ENCODE data around the gene PLD2.
"Not testable (repeated sequence)": the region's sequence is repeated elsewhere in the genome, so short reads cannot be mapped to it uniquely, and the experiment has no call there.

PLD2 gene

DNA sequence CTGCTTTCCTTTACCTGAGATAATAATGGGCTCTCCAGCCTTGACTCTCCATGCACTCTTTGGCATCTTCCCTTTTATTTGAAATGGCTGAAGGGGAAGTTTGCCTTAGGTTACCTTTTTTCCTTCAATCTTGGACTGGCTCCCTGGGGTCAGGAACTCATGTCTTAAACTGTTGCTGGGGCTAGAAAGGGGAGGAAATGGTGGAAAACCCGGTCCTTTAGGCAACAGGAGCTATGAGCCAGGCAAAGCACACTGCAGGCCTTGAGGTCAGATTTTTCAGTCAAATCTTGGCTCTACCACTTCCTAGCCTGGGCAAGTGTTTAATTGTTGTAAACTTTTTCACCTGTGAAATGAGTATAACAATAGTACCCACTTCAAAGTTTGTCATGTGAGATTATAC is 56.4 kb downstream of the PLD2 start:
- Histone ChIP-seq H3K4me1 (ENCODE audit: low read depth, poor library complexity, severe bottlenecking) (no peaks in the 10 kb centered on the region), H3K36me3 (ENCODE audit: insufficient read depth) (no peaks in the 10 kb centered on the region), H3K27ac (no peak overlapping the region), H2AFZ (ENCODE audit: low read depth) (no peak overlapping the region), H3K4me3 (IDR thresholded peaks at IDR 0.05; ENCODE audit: insufficient read depth, low read depth, low read length) (no peak overlapping the region), H3K9ac (no peak overlapping the region), H3K79me2 (ENCODE audit: insufficient read depth, low read depth) (no peaks in the 10 kb centered on the region), H4K20me1 (ENCODE audit: insufficient read depth) (no peaks in the 10 kb centered on the region), H3K4me2 (no peak overlapping the region), H3K27me3 (ENCODE audit: insufficient read depth, low read depth) (no peaks in the 10 kb centered on the region)
- TF ChIP-seq, protein P1, sequence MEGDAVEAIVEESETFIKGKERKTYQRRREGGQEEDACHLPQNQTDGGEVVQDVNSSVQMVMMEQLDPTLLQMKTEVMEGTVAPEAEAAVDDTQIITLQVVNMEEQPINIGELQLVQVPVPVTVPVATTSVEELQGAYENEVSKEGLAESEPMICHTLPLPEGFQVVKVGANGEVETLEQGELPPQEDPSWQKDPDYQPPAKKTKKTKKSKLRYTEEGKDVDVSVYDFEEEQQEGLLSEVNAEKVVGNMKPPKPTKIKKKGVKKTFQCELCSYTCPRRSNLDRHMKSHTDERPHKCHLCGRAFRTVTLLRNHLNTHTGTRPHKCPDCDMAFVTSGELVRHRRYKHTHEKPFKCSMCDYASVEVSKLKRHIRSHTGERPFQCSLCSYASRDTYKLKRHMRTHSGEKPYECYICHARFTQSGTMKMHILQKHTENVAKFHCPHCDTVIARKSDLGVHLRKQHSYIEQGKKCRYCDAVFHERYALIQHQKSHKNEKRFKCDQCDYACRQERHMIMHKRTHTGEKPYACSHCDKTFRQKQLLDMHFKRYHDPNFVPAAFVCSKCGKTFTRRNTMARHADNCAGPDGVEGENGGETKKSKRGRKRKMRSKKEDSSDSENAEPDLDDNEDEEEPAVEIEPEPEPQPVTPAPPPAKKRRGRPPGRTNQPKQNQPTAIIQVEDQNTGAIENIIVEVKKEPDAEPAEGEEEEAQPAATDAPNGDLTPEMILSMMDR (conservative IDR thresholded peaks at IDR 0.05; ENCODE audit: low read depth, low read length), result no peak

- not testable (repeated sequence) for H3K4me3 ChIP-seq (IDR thresholded peaks at IDR 0.05; ENCODE audit: insufficient read depth, low read depth, low read length); H3K4me1 ChIP-seq (ENCODE audit: low read depth, poor library complexity, severe bottlenecking); H4K20me1 ChIP-seq (ENCODE audit: insufficient read depth); H3K79me2 ChIP-seq (ENCODE audit: insufficient read depth, low read depth); H3K9ac ChIP-seq; H3K27me3 ChIP-seq (ENCODE audit: insufficient read depth, low read depth); H3K4me2 ChIP-seq; H3K36me3 ChIP-seq (ENCODE audit: insufficient read depth); H2AFZ ChIP-seq (ENCODE audit: low read depth); H3K27ac ChIP-seq
Observed at GRCh38 chr17:4867535-4867934, 60.6 kb downstream of the PLD2 start.

GRCh38 chr17:4869058-4869998 is 62.4 kb downstream of the PLD2 start:
- not testable (repeated sequence) for H2AFZ ChIP-seq (ENCODE audit: low read depth); H3K27me3 ChIP-seq (ENCODE audit: insufficient read depth, low read depth); H3K4me1 ChIP-seq (ENCODE audit: low read depth, poor library complexity, severe bottlenecking); H4K20me1 ChIP-seq (ENCODE audit: insufficient read depth); H3K9ac ChIP-seq; H3K4me2 ChIP-seq; H3K4me3 ChIP-seq (IDR thresholded peaks at IDR 0.05; ENCODE audit: insufficient read depth, low read depth, low read length); H3K79me2 ChIP-seq (ENCODE audit: insufficient read depth, low read depth); H3K27ac ChIP-seq; H3K36me3 ChIP-seq (ENCODE audit: insufficient read depth)

DNA sequence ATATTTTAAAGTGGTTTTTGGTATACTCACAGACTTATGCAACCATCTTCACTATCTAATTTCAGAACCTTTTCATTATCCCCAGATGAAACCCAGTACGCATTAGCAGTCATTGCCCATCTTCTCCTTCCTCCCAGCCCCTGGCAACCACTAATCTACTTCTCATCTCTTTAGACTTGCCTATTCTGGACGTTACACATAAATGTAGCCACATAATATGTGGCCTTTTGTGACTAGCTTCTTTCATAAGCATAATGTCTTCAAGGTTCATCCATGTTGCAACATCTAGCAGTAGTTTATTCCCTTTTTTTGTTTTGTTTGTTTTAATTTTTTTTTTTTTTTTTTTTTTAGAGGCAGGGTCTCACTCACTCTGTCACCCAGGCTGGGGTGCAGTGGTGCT is 63.9 kb downstream of the PLD2 start:
- no peaks in the 10 kb centered on the region for H3K27me3 ChIP-seq (ENCODE audit: insufficient read depth, low read depth)
- no peak overlapping the region for H2AFZ ChIP-seq (ENCODE audit: low read depth)
- H3K36me3 ChIP-seq (ENCODE audit: insufficient read depth), result no peaks in the 10 kb centered on the region
- no peak overlapping the region for H3K4me2 ChIP-seq
- TF ChIP-seq, protein P1 (conservative IDR thresholded peaks at IDR 0.05; ENCODE audit: low read depth, low read length), result no peak
- no peaks in the 10 kb centered on the region for H3K79me2 ChIP-seq (ENCODE audit: insufficient read depth, low read depth)
- H3K9ac ChIP-seq, result no peak overlapping the region
- H4K20me1 ChIP-seq (ENCODE audit: insufficient read depth), result no peaks in the 10 kb centered on the region
- H3K4me3 ChIP-seq (IDR thresholded peaks at IDR 0.05; ENCODE audit: insufficient read depth, low read depth, low read length), result no peak overlapping the region
- no peak overlapping the region for H3K27ac ChIP-seq
- H3K4me1 ChIP-seq (ENCODE audit: low read depth, poor library complexity, severe bottlenecking), result no peaks in the 10 kb centered on the region

DNA sequence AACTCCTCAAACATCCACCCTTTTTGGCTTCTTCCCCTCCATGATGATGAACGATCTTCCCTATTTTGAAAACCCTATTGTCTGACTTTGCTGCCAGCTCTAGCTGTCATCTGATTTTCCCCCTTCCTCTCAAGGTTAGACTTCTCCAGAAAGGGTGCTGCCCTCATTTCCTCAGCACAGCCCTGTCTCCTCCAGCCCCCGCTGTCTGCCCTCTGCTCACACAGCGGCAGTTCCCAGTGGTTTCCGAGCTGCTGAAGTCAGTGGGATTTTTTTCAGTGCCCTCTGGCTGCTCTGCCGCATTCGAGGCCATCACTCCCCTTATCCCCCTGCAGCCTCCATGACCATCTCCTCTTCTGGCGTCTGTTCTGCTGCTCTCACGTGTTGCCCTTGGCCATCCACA is 65.8 kb downstream of the PLD2 start:
- TF ChIP-seq, protein P1 (conservative IDR thresholded peaks at IDR 0.05; ENCODE audit: low read depth, low read length), result no peak

More for the DNA sequence above, 65.8 kb downstream of the PLD2 start:
- Histone ChIP-seq H3K79me2 (ENCODE audit: insufficient read depth, low read depth) (no peaks in the 10 kb centered on the region), H3K4me2 (no peak overlapping the region), H3K27me3 (ENCODE audit: insufficient read depth, low read depth) (no peaks in the 10 kb centered on the region), H3K36me3 (ENCODE audit: insufficient read depth) (no peaks in the 10 kb centered on the region), H4K20me1 (ENCODE audit: insufficient read depth) (no peaks in the 10 kb centered on the region), H3K4me1 (ENCODE audit: low read depth, poor library complexity, severe bottlenecking) (no peaks in the 10 kb centered on the region), H3K4me3 (IDR thresholded peaks at IDR 0.05; ENCODE audit: insufficient read depth, low read depth, low read length) (no peak overlapping the region), H3K27ac (no peak overlapping the region), H3K9ac (no peak overlapping the region), H2AFZ (ENCODE audit: low read depth) (no peak overlapping the region)

All from KMS-11 (cell line).